GM12865 (cell line): ENCODE data around the gene HTRA2.

Experiments
- DNase-seq: peaks from one replicate; pipeline ENCODE4 v3.0.0; 2010; ENCODE audit warnings: low read depth
- H3K4me3 ChIP-seq: 2 replicates; pipeline ENCODE4 v1.5.1; 2011; ENCODE audit warnings: mild to moderate bottlenecking, low read depth, low read length, control low read depth
- TF ChIP-seq, protein P1 (sequence below): IDR thresholded peaks from 2 replicates; pipeline ENCODE4 v1.5.1; 2011; ENCODE audit warnings: low read length, control low read depth, low read depth, inconsistent platforms; ENCODE audit not compliant: insufficient read depth; ENCODE audit errors: missing control alignments

Gene HTRA2

GRCh38 chr2:74488643-74489481 lies 40.9 kb upstream of the HTRA2 start:
- no peak for DNase-seq
- TF ChIP-seq, protein P1, sequence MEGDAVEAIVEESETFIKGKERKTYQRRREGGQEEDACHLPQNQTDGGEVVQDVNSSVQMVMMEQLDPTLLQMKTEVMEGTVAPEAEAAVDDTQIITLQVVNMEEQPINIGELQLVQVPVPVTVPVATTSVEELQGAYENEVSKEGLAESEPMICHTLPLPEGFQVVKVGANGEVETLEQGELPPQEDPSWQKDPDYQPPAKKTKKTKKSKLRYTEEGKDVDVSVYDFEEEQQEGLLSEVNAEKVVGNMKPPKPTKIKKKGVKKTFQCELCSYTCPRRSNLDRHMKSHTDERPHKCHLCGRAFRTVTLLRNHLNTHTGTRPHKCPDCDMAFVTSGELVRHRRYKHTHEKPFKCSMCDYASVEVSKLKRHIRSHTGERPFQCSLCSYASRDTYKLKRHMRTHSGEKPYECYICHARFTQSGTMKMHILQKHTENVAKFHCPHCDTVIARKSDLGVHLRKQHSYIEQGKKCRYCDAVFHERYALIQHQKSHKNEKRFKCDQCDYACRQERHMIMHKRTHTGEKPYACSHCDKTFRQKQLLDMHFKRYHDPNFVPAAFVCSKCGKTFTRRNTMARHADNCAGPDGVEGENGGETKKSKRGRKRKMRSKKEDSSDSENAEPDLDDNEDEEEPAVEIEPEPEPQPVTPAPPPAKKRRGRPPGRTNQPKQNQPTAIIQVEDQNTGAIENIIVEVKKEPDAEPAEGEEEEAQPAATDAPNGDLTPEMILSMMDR: no peak
- H3K4me3 ChIP-seq: no peak overlapping the region

DNA sequence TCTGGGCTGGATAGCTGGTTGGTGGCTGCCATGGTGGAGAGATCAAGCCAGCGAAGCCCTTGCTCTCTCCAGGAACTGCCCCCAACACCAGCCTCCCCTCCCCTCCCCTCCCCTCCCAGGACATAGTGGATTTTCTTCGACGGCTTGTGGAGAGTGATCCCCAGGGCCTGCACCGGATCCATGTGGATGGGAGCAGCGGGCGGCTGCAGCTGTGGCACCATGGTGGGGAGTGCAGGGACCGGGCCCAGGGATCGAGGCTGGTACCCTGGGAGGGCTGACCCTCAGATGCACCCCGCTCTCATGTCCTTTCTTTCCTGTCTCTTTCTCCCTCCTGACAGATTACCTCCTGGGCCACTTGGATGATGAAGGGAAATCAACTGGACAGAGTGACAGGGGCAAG lies 39.8 kb upstream of the HTRA2 start:
- TF ChIP-seq, protein P1: no peak

GRCh38 chr2:74491648-74492544 lies 37.8 kb upstream of the HTRA2 start:
- TF ChIP-seq, protein P1: no peak
- DNase-seq: no peak
- no peak overlapping the region for H3K4me3 ChIP-seq

More for the DNA sequence above, 39.8 kb upstream of the HTRA2 start:
- DNase-seq: no peak
- H3K4me3 ChIP-seq: no peak overlapping the region

- TF ChIP-seq, protein P1: no peak
- H3K4me3 ChIP-seq: no peak overlapping the region
- no peak for DNase-seq
Observed at GRCh38 chr2:74493546-74493945, 36.2 kb upstream of the HTRA2 start.

GRCh38 chr2:74495440-74495839 lies 34.3 kb upstream of the HTRA2 start:
- no peak overlapping the region for H3K4me3 ChIP-seq
- TF ChIP-seq, protein P1: no peak
- DNase-seq: no peak

DNA sequence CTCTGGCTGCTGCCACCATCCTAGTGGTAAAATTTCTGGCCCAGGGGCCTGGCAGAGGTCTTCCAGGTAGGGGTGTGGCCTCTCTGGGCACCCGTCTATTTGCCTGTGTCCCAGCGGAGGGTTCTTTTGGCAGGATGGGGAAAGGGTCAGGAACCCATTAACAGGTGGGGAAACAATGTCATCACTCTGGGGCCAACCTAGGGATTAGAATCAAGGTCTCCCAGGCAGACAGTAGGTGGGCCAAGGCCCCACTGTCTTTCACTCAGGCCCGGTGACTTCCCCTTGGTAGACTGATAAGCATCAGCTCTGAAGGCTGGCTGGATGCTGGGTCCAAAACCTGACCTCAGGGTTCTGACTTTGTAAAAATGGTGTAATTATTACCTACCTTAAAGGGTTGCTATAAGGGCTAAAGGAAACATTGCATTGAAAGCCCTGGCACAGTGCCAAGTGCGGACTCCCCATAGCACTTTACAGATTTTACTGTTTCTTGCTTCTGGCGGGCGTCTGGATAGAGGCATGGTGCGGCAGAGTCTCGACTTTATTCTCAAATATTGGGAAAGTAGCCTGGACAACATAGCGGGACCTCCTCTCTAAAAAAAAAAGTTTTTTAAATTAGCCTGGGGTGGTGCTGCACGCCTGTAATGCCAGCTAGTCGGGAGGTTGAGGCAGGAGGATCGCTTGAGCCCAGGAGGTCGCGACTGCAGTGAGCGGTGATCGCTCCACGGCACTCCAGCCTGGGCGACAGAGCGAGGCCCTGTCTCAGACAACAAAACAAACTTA lies 32.5 kb upstream of the HTRA2 start:
- TF ChIP-seq, protein P1: no peak
- DNase-seq: no peak
- peak overlapping the region; percentile 43 for H3K4me3 ChIP-seq
